NCI-H82 treated with DMSO at 0.1 percent for 48 hours (cell line): Measurements from ENCODE around the gene CTNND2.

Source experiments
- DNase-seq: peaks from one replicate; lab custom pipeline; 2025; ENCODE audit not compliant: unreplicated experiment; lab: John Stamatoyannopoulos, UW

CTNND2 gene

GRCh38 chr5:11904265-11904906 lies at the start of gene CTNND2:
TSS of gene CTNND2 (minus strand) at chr5:11904446. CDS start at chr5:11903853, 593 bp downstream.
- no peak for DNase-seq

- no peak for DNase-seq
Measured at GRCh38 chr5:11946317-11946716, 42.1 kb upstream of the CTNND2 start.

- no peak for DNase-seq
Measured at GRCh38 chr5:11941566-11941965, 37.3 kb upstream of the CTNND2 start.

- no peak for DNase-seq
Measured at GRCh38 chr5:11931638-11932037, 27.4 kb upstream of the CTNND2 start.

- no peak for DNase-seq
Measured at GRCh38 chr5:11928909-11929308, 24.7 kb upstream of the CTNND2 start.

GRCh38 chr5:11925701-11926100 lies 21.5 kb upstream of the CTNND2 start:
- DNase-seq: no peak

GRCh38 chr5:11922394-11922793 lies 18.1 kb upstream of the CTNND2 start:
- no peak for DNase-seq

GRCh38 chr5:11918463-11919045 lies 14.3 kb upstream of the CTNND2 start:
- DNase-seq: no peak

GRCh38 chr5:11909471-11909870 lies 5.2 kb upstream of the CTNND2 start:
- no peak for DNase-seq

- no peak for DNase-seq
Measured at GRCh38 chr5:11906497-11906896, 2.3 kb upstream of the CTNND2 start.

GRCh38 chr5:11905206-11905605 lies 960 bp upstream of the CTNND2 start:
- DNase-seq: no peak

- DNase-seq: no peak
Measured at GRCh38 chr5:11903614-11904264, 507 bp downstream of the CTNND2 start.

GRCh38 chr5:11903121-11903613 lies 1.1 kb downstream of the CTNND2 start:
- no peak for DNase-seq

GRCh38 chr5:11902201-11902619 lies 2.0 kb downstream of the CTNND2 start:
- no peak for DNase-seq

GRCh38 chr5:11898787-11899186 lies 5.5 kb downstream of the CTNND2 start:
- DNase-seq: no peak

GRCh38 chr5:11897781-11898180 lies 6.5 kb downstream of the CTNND2 start:
- no peak for DNase-seq

GRCh38 chr5:11894992-11895391 lies 9.3 kb downstream of the CTNND2 start:
- no peak for DNase-seq

GRCh38 chr5:11892832-11893231 lies 11.4 kb downstream of the CTNND2 start:
- DNase-seq: no peak

- DNase-seq: no peak
Measured at GRCh38 chr5:11890777-11891176, 13.5 kb downstream of the CTNND2 start.

- no peak for DNase-seq
Measured at GRCh38 chr5:11888221-11888620, 16.0 kb downstream of the CTNND2 start.

GRCh38 chr5:11878814-11879213 lies 25.4 kb downstream of the CTNND2 start:
- DNase-seq: no peak

- DNase-seq: no peak
Measured at GRCh38 chr5:11873587-11873986, 30.7 kb downstream of the CTNND2 start.
